HG03064 (cell line): ENCODE results near the gene RASGRF1.

Experiments used
- ATAC-seq: cut with Tn5 transposase; IDR thresholded peaks from one replicate; pipeline ENCODE4 v1.9.1; 2021; ENCODE audit warnings: low read depth; ENCODE audit not compliant: unreplicated experiment

The RASGRF1 gene

GRCh38 chr15:78992416-78993256 is 97.9 kb downstream of the RASGRF1 start:
- ATAC-seq, result no peak

GRCh38 chr15:78991879-78992278 is 98.7 kb downstream of the RASGRF1 start:
- ATAC-seq, result no peak

GRCh38 chr15:78991476-78991875 is 99.1 kb downstream of the RASGRF1 start:
- no peak for ATAC-seq

GRCh38 chr15:78990278-78990677 is 100.3 kb downstream of the RASGRF1 start:
- no peak for ATAC-seq

- no peak for ATAC-seq
Observed at GRCh38 chr15:78989701-78990240, 100.8 kb downstream of the RASGRF1 start.

- peak; percentile 61 for ATAC-seq
Observed at GRCh38 chr15:78988361-78988911, 102.1 kb downstream of the RASGRF1 start.

GRCh38 chr15:78987556-78988360 is 102.8 kb downstream of the RASGRF1 start:
- no peak for ATAC-seq

- ATAC-seq, result no peak
Observed at GRCh38 chr15:78985859-78986475, 104.6 kb downstream of the RASGRF1 start.

GRCh38 chr15:78984041-78984440 is 106.5 kb downstream of the RASGRF1 start:
- no peak for ATAC-seq

- ATAC-seq, result no peak
Observed at GRCh38 chr15:78983146-78983918, 107.2 kb downstream of the RASGRF1 start.

GRCh38 chr15:78982736-78983135 is 107.8 kb downstream of the RASGRF1 start:
- no peak for ATAC-seq

- no peak for ATAC-seq
Observed at GRCh38 chr15:78981532-78982313, 108.9 kb downstream of the RASGRF1 start.

GRCh38 chr15:78979456-78980320 is 110.9 kb downstream of the RASGRF1 start:
- no peak for ATAC-seq

- ATAC-seq, result no peak
Observed at GRCh38 chr15:78978601-78979179, 111.9 kb downstream of the RASGRF1 start.

GRCh38 chr15:78977591-78978347 is 112.8 kb downstream of the RASGRF1 start:
- peak; percentile 18 for ATAC-seq

GRCh38 chr15:78977091-78977571 is 113.4 kb downstream of the RASGRF1 start:
- ATAC-seq, result peak; percentile 48

GRCh38 chr15:78976691-78977090 is 113.9 kb downstream of the RASGRF1 start:
- peak; percentile 23 for ATAC-seq
